Stimulated activated CD8-positive, alpha-beta memory T cell treated with anti-CD3 and anti-CD28 coated beads, Interleukin-15, amount 100 ng/mL, for 1 hour (primary cell): ENCODE measurements around the gene EPHA5.

Experiments used
- DNase-seq: peaks from one replicate; pipeline ENCODE4 v3.0.0-alpha.2; 2020; ENCODE audit warnings: low read depth

EPHA5 gene

GRCh38 chr4:65624651-65625050, 45.6 kb downstream of the EPHA5 start:
- DNase-seq = no peak

DNA sequence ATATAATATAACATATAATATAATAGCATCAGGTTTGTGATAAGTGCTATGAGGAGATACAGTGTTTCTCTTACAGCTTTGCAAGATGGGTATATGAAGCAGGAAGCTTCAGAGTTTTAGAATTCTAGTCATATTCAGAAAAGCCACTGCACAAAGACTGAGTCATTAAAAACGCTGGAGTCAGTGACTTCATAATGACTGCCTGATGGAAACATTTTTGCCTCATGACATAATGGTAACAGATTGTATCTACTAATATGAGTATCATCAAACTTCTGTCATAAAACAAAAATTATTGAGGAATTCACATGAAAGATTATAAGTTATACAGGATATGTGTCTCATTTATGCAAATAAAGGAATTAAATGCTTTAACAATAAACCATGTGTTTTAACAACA, 46.8 kb downstream of the EPHA5 start:
- no peak for DNase-seq

DNA sequence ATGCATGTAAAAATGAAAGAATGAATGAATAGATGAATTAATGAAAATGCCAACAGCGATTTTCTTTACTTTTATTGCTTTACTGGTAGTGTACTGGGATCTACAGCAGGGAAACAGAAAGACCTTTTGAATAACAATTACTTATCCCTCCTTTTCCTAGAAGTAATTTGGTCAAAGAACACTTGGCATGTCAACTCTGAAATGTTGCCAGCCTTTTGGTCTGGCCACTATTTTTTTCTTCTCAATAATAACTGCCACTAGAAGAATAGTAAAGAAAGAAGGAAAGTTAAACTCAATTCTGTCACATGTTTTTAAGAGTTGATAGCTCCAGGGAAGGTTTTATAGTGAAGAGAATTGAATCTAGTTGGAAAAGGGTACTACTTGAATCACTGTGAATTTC, 52.9 kb downstream of the EPHA5 start:
- DNase-seq = no peak

DNA sequence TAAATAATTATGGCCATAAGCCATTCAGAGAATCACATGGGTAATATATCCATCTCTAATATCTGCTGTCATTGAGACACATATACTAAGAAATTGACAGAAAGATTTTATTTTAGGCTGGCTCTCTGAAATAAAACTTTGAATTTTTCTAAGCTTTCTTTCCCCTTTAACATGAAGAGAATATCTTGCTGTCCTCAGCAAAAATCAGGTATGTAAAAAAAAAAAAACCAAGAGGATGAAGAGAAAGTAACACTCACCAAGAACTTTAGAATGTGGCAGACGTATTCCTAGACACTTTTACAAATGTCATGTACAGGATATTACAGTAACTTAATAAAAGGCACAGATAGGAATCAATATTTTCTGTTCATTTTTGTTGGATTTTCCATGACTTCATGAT, 65.8 kb downstream of the EPHA5 start:
- DNase-seq = no peak

DNA sequence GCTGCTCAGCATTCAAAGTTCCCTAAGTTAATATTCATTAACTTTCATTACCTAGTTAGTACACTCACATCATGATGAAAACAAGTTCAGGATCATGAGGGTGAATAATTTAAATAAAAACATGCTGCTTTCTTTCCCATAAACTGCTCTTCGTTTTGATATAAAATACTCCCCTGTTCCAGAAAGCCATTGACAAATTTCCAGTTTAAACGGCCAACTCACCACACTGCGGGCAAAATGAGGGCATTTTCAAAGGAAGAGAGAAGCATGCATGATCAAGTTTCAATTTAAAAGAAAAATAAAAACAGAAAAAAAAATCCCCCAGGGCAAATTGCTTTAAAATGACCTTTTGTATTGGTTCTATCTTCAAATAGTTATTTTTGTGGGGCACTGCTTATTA, 69.6 kb downstream of the EPHA5 start:
- no peak for DNase-seq

DNA sequence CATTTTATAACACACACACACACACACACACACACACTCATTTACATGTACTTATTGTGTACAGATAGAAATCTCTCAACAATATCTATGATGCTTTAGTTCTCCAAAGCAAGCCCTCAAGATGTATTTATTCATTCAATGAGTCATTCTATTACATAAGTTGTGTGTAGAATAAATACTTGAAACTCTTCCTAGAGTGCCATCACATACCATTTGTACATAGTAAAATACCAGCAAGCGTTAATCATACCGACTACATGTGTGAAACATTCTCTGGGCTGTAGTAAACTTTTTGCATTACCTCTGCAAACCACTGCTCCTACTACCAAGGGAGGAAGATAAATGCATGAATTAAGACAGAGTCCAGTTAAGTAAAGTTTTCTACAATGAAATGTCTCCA, 70.9 kb downstream of the EPHA5 start:
- no peak for DNase-seq

DNA sequence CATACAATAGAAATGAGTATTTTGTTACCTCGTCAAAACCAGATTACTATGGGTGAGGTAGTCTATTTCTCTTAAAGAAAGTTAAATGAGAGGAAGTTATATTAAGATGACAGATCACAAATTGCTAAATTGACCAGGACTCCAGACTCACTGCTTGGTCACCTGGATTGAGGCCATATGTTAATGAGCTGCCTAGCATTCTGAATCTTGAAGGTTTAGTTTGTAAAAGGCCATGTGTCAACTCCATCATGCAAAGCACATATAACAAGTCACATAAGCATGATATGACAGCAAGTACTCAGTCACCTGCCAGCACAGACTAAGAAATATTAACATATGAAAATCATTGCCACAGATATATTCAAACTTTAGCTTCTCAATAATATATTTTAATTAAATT, 72.6 kb downstream of the EPHA5 start:
- DNase-seq = no peak

- no peak for DNase-seq
Observed at GRCh38 chr4:65592089-65592488, 78.2 kb downstream of the EPHA5 start.

- DNase-seq = no peak
Observed at GRCh38 chr4:65589921-65590320, 80.4 kb downstream of the EPHA5 start.

GRCh38 chr4:65589331-65589730, 81.0 kb downstream of the EPHA5 start:
- no peak for DNase-seq

- no peak for DNase-seq
Observed at GRCh38 chr4:65580551-65580950, 89.7 kb downstream of the EPHA5 start.

DNA sequence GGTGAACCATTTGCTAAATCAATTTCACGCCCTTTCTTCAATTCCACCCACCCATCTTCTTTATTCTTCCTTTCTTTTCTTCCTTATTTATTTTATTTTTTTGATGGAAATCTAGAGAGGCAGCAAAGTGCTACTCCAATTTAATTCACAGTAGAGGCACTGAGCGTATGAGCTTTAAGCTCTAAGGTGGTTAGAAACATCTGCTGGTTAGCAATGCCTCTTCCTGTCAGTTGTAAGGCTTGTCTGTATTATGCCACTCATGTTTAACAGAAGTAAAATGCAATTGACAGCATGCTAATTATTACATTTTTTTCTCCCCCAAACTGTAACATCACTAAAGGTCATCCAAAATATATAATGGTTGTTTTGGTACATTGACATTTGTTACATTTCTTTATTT, 103.8 kb downstream of the EPHA5 start:
- no peak for DNase-seq

DNA sequence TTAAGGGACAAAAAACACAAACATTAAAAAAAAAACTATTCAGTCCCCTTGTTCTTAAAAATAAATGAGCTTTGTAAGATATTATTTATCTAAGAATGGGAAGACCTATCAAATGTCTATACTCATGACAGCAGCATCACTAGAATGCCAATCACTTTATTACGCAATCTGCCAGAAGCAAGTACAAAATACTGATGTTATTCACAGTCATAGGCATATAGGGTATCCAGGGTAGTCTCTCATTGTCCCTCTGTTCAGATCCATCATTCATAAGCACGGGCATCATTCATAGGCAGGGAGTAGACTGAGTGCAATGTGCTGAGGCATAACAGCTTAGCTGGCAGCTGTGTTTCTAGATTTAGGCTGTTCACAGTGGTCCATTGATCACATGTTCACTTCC, 109.1 kb downstream of the EPHA5 start:
- DNase-seq = no peak

- DNase-seq = no peak
Observed at GRCh38 chr4:65559270-65559669, 111.0 kb downstream of the EPHA5 start.

DNA sequence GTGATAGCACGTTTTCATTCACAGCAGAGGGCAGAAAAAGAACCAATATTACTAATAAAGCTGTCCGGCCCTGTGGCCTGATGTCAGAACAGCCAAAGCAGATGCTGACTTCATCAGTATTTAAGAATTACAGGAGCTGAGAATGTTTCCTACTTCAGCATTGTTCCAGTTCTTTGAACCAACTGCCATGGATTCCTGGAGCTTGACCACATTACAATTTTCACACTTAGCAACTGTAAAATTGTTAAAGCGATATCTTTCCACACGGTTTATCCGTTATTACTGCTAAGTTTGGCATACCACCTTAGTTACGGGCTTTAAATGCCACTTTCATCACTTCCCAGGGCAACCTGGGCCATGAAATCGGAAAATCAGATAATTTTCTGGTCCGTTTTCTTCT, 118.2 kb downstream of the EPHA5 start:
- DNase-seq = no peak

DNA sequence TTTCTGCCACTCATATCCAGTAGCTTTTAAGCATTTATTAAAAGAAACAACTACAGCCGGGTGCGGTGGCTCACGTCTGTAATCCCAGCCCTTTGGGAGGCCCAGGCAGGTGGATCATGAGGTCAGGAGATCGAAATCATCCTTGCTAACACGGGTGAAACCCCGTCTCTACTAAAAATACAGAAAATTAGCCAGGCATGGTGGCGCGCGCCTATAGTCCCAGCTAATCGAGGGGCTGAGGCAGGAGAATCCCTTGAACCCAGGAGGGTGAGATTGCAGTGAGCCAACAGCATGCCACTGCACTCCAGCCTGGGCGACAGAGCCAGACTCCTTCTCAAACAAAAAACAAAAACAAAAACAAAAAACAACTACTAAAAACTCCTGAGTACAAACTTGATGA, 119.8 kb downstream of the EPHA5 start:
- no peak for DNase-seq

DNA sequence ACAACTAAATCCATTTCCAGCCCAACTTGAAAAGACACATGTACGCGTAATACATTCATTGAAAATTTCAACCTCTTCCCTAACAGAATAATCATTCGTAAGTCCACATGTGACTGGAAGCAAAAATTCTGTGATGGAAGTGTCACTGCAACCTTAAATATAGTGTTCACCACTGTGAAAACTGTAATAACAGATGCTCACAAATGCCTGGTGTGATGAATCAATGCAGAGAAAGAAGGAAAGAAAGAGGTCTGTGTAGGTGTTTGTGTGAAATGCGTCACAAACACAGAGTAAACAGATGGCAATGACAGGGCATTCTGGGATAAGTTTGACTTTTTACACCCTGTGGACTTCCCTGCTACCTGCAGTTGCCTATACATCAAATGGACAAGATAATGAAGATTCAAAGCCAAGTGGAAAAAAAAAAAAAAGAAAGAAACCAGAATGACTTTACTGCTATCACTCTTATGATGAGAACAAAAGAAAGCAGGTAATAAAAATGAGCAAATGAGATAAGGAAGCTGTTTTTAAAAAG, 123.3 kb downstream of the EPHA5 start:
- DNase-seq = no peak

DNA sequence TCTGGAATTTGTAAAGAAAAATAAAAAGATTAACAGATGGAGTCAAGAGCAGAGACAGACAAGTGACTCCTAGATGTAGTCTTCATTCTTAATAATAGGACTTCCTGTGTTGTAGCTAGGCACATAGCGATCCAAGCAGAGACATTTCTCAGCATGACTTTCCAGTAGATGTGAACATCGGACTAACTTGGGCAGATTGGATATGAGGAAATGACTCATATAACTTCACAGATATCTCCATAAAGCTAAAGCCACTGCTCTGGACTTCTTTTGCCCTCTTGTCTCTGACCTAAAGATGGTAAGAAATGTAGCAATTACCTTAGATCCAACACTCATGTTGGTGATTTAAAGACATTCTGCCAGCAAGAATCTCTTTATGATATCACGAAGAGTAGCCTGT, 131.7 kb downstream of the EPHA5 start:
- DNase-seq = no peak

DNA sequence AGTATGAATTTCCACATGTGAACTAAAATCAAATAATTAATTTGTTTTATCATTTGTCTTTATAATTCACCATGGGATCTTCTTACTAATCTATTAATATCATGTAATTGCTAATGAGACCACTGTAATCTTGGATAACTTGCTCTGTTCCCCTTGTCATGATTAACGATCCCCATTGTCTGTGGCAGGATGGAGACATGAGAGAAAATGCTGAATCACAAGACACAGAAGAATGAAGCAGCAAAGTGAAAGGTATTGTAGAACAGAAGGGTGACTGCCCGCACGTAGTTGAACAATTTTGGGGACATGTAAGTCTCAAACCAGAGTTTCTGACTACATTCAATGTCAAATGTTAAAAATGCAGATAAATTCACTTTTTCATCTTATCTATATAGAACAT, 135.2 kb downstream of the EPHA5 start:
- DNase-seq = no peak

GRCh38 chr4:65521666-65522065, 148.6 kb downstream of the EPHA5 start:
- DNase-seq = no peak

- no peak for DNase-seq
Observed at GRCh38 chr4:65515646-65516045, 154.6 kb downstream of the EPHA5 start.

DNA sequence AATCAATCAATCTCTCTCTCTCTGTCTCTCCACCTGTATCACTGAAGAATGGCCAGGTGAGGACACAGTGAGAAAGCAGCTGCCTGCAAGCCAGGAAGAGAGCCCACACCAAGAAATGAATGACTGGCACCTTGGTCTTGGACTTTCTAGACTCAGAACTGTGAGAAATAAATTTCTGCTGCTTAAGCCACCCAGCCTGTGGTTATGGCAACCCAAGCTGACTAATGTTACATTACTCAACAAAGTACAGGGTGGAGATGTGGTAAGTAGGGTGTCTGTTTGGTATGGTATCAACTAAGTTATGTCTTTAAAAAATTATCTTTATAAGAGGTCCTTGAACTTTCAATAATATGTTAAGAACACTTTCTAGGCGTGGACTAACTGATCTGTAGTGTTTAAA, 159.3 kb downstream of the EPHA5 start:
- DNase-seq = no peak

DNA sequence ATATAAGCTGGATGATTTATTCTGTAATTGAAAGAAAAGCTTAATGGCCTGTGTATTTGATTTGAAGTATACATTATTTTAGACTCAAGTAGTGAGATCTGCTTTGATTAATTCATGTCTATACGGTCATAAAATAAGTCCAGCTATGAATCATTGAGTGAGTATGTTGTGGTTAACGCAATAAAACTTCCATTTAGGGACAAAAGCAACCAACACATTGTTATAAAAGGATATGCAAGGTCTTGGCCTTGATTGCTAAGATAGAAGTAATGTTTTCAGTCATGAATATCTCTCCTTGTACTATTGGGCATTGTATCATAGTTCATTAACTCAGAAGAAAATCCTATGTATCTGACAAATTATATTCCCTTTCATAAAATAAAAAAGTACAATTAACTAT, 162.1 kb downstream of the EPHA5 start:
- no peak for DNase-seq

DNA sequence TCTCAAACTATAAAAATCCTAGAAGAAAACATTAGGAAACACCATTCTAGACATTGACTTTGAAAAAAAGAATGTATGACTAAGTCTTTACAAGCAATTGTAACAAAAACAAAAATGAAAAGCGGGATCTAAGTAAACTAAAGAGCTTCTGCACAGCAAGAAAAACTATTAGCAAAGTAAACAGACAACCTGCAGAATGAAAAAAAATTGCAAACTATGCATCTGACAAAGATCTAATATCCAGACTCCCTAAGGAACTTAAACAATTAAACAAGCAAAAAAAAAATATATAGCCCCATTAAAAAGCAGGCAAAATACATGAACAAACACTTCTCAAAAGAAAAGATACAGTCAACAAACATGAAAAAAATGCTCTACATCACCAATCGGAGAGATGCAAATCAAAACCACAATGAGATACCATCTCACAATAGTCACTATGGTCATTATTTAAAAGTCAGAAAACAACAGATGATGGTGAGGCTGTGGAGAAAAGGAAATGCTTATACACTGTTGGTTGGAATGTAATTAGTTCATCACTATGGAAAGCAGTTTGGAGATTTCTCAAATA, 168.1 kb downstream of the EPHA5 start:
- no peak for DNase-seq

GRCh38 chr4:65498606-65499005, 171.7 kb downstream of the EPHA5 start:
- DNase-seq = no peak
